HG03378 (cell line): ENCODE measurements around the gene ADPRS.

ENCODE experiments used
- ATAC-seq: cut with Tn5 transposase; IDR thresholded peaks from one replicate; pipeline ENCODE4 v1.9.1; 2021; ENCODE audit warnings: mild to moderate bottlenecking, moderate library complexity; ENCODE audit not compliant: unreplicated experiment

ADPRS gene

DNA sequence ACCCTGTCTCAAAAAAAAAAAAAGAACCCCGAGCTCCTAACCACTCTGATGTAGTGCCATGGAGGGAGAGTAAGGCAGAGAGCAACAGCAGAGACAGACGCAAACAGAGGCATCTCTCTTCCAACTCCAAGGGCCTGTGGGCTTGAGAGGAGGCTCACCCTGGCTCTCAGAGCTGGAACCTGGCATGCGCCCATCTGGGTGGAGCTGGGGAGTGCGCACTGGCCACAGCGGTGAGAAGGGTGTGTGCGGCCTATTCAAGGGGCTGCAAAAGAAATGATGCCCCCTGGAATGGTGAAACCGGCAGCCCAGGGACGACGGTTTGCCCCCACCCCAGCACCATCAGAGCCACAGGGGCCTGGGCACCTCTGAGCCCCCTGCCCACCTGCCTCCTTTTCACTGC lies 18.7 kb downstream of the ADPRS start:
- ATAC-seq: no peak

DNA sequence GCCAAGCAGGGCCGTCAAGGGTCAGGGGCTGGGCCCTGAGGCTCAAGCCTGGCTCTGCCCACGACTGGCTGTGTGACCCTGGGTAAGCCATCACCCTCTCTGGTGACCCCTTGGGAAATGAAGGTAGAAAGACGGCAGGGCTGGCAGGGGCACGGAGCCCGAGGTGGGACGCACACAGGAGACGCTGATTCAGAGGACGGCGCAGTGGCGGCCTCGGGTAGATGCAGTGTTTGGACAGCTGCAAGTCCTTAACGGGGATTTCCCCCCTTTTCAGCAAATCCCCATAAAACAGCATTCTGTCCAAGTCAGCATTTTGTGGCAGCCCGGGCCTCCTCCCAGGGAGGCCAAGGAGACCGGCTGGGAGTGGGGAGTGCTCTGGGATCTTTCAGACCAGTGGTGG lies 19.6 kb downstream of the ADPRS start:
- ATAC-seq: no peak

DNA sequence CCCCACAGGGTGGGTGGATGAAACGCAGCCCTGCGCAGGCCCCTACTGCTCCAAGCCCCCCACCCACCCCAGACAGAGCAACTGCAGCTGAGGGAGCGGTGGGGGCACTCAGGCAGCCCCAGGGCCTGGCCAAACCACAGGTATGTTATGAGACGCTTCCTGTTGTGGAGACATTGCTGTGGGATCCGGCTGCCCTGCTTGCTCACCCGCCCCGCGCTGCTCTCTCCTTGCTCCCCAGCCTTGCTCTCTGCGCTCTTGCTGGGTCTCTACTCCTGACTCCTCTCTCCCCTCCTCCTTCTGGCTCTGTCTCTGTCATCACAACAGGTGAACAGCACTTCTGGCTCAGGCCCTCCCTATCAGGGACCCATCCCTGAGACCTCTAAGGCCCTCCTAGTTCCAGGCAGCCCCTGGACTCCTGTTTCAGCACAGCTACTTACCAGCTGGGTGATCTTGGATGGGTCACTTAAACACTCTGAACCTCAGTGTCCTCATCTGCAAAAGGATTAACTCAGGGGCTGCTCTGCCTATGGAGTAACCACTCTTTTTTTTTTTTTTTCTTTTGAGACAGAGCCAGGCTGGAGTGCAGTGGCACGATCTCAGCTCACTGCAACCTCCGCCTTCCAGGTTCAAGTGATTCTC lies 20.5 kb downstream of the ADPRS start:
- no peak for ATAC-seq

DNA sequence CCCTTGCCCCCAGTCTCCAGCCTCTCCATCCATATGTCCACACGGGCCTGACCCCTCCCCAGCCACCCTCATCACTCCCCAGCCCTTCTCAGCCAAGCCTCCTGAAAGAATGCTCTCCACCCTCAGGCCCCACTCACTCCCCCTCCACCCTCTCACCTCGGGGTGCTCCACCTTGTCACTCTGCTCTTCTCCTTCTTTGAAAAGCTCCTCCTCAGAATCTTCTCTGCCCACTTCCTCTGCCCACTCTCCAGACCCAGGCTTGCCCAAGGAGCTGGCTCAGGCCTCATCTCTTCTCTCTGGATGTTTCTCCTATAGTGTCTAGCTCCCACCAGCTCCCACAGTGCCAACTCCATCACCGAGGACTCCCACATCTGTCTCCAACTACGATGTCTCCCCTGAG lies 22.5 kb downstream of the ADPRS start:
- no peak for ATAC-seq

DNA sequence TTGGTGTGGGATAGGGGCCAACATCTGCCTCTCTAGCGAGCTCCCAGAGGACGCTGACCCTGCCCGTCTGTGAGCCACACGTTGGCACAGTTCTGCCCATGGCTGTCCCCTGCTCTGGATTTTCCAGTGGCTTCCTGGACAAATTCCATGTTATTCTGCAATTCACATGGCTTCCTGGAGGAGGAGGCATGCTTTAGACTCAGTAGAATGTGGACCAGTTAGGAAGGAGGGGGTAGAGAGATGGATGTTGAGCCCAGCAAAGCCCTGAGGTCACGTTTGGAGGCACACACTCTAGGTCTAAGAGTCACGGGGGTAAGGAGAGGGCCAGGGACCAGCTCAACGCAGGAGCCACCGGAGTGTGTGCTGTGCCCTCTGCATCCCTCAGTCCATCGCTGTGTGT lies 24.1 kb downstream of the ADPRS start:
- ATAC-seq: no peak

DNA sequence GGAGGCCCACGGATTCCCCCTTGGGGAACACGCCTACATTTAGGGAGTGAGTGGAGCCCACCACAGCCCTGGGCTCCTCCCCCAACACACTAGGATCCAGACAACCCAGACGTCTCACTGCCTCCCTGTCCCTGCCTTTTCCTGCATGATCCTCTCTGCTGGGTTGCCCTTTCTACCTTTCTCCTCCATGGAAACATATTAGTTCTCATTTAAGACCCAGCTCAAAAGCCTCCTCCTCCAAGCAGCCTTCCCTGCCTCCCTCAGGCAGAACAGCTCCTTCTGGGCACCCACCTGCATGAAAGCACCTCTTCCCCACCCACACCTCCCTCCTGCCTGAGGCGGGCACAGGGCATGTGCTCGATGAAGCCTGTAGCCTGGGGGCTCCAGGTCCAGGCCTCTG lies 25.7 kb downstream of the ADPRS start:
- no peak for ATAC-seq

DNA sequence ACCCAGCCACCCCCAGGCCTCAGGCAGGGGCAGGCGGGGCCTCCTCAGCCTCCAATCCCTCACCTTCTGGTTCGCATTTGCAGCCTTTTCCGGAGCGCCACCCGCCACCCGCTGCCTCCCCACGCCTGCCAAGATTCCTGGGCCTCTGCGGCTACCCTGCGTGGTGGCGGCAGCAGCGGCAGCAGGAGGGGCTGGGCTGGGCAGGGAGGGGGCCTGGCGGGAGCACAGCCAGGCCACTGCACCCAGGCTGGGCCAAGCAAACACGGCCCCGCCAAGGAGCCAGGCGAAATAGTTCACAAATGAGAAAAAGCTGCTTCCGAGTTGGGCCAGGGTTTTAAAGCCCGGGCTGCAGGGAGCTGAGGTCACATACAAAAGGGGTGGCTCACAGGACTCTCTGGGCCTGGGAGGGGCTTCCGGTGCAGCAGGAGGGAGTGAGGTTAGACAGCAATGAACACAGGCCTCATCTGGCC lies 26.5 kb downstream of the ADPRS start:
- ATAC-seq: no peak

DNA sequence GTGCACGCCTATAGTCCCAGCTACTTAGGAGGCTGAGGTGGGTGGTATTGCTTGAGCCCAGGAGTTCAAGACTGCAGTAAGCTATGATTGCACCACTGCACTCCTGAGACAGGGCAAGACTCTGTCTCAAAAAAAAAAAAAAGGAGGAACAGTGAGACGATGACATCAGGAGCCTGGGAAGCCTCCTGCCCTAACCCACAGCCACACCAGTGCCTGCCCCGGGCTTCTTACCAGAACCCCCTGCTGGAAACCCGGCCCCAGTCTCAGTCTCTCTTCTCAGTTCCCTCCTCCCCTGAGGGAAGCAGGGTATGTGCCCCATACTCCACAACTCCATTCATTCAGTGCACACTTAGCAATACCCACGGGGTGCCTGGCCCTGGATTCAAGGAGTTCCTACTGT lies 27.2 kb downstream of the ADPRS start:
- no peak for ATAC-seq

DNA sequence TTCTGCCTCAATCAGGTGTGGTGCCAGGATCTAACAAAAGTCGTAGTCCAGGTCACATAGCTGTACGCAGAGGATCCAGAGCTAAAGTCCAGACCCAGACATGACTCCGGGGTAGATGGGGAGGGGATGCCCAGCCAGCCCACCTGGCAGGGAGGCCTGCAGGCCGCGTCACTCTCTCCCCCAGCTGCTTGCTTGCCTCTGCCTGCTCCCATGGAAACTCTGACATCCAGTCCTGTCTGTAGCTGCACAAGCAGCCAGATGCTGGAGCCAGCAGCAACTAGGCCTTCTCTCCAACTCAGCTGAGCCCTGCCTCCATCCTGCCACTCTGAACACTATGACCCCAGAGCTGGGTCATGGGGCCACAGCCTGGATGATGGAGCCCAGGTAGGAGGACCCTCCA lies 28.2 kb downstream of the ADPRS start:
- no peak for ATAC-seq

DNA sequence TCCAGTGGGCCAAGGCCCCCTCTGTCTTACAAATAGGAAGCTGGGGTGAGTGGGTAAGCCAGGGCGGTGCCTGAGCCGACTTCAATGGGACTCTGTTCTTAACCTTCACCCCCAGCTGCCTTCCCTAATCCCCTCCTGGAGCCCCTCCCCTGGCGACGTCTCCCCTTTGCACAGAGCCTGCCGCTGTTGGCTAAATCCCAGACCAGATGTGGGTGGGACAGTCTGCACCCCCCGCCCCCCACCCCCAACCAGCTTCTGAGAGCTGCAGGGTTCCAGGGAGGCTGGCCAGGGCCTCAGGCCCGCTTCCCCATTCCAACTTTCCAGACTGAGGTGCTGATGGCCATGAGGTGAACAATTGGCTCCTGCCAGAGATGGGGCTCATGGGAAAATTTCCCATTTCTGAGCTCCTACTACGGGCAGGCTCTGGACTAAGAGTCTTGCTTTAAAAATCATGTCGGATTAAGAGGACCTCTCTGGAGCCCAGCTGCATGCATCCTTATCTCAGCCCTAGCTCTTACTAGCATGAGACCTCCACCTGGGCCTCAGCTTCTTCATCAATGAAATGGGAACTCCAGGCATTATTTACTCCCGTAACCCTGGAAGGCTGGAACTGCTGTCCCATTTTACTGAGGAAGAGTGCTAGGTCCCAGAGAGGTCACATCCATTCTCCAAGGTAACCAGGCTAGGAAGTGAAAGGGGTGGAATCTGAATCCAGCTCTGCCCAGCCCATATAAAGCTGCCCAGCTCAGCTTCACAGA lies 29.9 kb downstream of the ADPRS start:
- no peak for ATAC-seq

DNA sequence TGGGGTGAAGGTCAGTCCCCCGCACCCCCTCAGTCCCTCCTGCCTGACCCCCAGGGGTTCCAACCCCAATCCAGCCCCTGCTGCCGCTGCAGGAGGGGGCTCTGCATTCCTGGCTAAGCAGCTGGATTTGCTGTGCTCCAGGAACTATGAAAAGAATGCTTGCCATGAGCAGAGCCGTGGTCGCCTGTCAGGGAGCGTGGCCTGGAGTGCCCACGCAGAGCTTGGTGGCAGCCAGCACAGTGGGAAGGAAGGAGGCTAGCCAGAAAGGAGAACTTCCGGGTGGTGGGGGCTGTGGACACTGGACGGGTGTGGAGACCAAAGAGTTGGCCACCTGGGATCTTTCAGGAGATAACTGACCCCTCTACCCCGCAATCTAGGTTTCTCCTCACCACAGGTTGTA lies 30.8 kb downstream of the ADPRS start:
- no peak for ATAC-seq

DNA sequence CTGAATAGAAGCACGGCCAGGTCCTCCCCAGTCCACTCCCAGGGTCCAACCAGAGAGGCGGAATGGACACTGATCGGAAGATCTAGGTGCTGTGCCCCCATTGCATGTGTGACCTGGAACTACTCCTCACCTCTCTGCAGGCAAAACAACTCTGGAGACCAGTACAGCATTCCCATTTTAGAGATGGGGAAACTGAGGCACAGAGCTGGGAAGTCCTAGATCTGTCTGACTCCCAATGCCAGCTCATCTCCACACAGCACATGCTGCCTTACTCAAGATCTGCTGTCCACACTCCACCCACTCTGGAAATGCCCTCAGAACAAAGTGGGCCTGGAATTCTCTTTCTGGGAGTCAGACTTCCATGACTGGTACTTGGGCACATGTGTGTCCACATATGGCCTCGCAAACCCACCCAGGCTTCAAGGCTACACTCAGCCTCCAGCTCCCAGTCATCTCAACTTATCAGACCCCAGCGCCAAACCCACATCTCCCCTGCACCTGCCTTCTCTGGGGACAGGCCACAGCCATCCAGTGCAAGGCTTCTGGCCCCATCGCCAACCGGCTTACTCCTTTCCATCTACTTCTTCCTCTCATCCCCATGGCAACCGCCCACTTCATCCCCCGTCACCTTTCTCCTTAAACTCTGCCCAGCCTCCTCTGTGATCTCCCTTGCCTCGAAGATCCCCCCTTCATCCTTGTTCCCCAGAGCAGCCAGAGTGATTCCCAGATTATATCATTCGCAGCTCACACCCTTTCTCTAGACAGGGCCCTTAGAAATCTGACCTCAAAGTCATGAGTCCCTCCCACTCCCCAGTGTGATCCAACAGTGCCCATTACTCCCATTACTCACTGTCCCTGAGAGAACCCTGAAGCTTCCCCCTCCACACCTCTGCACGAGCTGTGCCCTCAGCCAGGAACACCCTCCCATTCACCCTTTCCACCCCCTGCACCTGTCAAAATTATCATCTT lies 33.7 kb downstream of the ADPRS start:
- ATAC-seq: no peak

DNA sequence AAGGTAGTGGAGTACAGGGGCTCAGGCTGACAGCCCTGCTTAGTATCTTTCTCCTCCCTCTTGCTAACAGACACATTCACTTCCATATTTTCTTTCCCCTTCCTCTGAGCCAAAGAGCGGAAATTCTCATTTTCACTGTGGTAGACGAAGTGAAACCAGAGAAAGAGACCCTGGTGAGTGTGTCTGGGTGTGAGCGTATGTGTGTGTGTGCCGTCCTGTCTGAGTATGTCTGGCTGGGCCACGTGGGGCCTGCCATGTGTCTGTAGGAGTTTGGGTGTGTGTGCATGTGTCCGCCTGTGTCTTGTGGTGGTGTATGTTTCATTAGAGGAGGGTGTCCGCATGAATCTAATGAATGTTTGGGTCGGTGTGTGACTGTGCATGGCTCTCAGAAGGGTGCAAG lies 34.7 kb downstream of the ADPRS start:
- no peak for ATAC-seq

DNA sequence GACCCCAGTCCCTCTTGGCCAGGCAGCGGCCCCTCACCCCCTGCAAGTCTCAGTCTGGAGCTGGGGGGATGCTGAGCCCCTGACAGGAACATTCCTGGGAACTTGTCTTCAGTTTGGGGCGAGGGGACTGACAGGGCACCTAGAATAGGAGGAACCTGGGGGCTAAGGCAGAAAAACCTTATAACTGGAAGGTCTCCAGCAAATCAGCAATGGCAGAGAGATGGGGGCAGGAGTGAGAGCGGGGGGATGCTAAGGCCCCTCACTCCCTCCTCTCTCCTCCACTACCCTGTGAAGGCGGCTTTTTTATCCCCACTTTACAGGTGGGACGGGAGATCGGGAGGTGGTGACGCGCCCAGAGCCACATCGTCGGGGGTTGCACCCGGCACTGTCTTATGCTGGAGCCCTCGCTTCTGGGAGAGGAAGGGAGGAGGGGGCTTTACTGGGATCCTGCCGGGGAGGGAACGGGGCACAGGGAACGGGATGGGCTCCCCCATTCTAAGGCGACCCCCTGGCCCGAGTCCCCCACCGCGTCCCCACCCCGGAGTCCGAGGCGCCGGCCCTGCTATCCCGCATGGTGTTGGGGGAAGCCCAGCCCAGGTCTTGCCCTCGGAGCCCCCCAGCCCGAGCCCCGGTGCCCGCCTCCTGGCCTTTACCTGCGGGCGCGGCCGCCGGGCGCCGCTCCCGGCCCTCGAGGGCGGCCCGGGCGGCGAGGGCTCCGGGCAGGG lies 35.9 kb downstream of the ADPRS start:
- ATAC-seq: no peak

DNA sequence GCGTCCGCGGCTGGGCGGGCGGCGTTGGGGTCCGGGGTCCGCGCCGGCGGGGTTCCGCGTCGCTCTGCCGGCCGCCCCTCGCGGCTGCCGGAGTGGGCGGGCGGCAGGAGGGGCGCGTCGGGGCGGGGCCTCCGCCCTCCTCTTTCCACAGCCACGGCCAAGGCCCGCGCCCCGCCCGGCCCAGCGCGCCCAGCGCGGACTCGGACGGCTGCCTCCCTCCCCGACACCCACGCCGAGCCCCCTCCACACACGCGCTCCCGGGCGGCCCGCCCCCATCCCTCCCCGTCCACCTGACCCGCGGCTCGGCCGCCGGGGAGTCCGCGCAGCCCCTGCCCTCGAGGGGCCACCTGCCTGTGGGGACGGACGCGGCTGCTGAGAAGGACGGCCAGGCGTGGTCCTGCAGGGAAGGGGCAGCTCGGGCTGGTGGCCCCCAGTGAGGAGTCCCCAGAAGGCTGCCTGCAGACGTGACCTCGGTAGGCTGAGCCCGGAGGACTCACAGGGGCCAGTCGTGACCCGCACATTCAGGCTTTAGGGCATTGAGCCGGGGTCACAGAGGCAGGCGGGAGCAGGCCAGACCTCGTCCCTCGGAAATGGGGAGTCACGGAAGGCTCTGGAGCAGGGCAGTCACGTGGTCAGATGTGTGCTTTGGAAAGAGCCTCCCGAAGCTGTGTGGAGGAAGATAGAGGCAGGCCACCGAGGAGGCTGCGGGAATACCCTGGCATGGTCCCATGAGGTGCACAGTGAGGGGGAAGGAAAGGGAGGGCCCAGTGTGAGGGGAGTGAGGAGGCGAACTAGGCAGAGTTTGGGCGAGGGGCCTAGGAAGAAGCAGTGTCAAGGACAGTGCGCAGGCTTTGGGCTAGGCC lies 36.7 kb downstream of the ADPRS start, which contains the start of gene COL8A2:
Gene COL8A2, minus strand, starts transcription at position 94 of the 863 bp plus-strand sequence. CDS start 24,980 bp downstream, outside the sequence.
- no peak for ATAC-seq

DNA sequence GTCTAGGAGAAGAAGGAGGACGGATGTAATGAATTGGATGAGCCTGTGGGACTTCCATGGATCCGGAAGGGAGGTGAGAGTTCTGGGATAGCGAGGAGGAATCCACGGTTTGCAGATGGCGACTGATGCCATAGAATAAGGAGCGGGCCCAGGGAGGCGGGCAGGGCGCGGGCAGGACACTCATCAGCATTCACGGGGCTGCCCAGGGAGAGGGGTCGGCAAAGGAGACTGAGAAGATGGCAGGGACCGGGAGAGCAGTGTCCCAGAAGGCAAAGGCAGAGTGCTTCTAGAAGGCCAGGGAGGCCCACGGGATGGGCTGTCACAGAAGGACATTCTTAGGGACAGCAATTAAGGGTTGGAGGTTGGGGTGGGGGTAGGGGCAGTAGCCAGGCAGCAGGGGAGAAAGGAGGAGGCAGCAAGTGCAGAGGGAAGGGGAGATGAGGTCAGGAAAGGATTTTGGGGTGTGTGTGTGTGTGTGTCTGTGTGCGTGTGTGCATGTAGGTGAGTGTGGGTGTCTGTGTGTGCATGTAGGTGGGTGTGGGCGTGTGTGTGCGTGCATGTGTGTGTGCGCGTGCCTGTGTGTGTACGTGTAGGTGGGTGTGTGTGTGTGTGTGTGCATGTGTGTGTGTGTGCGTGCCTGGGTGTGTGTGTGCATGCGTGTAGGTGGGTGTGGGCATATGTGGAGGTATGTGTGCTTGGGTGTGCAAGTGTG lies 37.5 kb downstream of the ADPRS start:
- no peak for ATAC-seq

DNA sequence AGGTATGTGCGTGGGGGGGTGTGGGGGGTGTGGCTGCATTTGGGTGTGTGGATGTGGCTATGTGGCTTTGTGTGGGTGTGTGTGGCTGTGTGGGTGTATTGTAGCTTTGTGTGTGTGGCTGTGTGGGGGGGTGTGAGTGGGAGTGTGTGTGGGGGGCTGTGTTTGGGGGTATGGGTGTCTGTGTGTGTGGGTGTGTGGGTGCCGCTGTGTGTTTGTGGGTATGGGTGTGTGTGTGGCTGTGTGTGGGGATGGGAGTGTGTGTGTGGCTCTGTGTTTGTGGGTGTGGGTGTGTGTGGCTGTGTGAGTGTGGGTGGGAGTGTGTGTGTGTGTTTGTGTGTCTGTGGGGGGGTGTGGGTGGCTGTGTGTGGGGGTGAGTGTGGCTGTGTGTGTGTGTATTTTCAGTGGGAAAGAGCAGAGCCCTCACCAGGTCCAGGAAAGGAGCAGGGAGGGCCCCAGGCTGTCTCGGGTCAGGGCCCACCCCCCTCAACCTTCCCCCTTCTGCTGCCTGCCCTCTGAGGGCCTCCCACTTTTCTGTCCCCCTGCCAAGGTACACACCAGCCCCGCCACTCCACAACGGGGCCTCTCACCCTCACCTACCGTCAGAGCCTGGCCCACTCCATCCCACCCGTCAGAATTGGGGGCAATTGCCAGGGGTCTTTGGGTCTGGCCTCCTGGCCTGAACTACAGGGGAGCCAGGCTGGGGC lies 38.3 kb downstream of the ADPRS start:
- no peak for ATAC-seq

DNA sequence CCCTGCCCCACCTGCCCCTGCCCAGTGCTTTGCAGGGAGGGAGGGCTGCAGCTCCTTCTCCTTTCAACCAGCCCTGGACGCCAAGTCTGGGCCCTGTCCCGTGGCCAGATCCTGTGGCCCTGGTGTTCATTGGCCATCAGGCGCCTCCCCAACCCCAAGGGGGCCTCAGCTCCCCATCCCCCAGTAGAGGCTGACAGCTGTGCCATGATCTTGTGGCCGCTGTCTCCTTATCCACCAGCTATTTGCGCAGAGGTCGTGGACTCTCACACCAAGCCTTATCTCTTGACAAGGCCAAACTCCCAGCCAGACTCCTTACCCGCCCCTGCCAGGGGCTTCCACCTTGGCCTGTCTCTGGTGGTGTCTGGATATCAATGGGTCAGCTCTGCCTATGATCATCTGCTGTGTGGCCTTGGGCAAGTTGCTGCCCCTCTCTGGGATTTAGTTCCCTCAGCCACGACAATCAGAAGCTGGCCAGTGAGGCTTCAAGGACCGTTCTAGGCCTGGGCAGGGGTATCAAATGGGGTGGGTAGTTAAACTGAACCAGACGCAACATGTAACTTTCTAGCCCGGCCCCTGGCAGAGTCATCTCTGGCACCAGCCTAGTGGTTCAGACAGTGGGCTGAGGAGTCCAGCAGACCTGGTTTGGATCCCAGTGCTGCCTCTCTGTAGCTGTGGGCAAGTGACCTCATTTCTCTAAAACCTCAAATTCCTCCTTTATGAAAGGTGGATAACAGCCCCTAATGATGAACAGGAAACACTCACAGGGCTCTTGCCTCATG lies 39.6 kb downstream of the ADPRS start:
- ATAC-seq: no peak
